ENCODE results near the gene WFDC1.

DNA sequence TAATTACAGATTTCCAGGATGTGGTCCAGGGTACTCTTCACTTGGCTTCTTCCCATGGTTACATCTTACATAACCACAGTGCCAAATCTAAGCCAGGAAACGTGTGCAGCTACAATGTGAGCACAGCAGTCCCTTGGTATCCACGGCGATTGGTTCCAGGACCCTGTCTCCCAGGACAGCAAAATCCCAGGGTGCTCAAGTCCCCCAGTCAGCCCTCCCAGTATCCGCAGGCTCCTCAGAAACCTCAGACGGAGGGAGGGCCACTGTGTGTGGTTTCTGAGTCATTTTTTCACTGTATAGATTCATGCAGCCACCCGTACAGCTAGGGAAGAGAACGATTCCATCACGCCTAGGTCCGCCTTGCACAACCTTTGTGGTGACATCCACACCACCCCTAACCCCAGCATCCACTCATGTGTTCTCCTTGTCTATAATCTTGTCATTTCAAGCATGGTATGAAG, 62.5 kb downstream of the WFDC1 start:
- TF ChIP-seq, protein P1, sequence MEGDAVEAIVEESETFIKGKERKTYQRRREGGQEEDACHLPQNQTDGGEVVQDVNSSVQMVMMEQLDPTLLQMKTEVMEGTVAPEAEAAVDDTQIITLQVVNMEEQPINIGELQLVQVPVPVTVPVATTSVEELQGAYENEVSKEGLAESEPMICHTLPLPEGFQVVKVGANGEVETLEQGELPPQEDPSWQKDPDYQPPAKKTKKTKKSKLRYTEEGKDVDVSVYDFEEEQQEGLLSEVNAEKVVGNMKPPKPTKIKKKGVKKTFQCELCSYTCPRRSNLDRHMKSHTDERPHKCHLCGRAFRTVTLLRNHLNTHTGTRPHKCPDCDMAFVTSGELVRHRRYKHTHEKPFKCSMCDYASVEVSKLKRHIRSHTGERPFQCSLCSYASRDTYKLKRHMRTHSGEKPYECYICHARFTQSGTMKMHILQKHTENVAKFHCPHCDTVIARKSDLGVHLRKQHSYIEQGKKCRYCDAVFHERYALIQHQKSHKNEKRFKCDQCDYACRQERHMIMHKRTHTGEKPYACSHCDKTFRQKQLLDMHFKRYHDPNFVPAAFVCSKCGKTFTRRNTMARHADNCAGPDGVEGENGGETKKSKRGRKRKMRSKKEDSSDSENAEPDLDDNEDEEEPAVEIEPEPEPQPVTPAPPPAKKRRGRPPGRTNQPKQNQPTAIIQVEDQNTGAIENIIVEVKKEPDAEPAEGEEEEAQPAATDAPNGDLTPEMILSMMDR (IDR thresholded peaks at IDR 0.05), result no peak
- no peak for TF ChIP-seq POLR2AphosphoS5 (IDR thresholded peaks at IDR 0.05; ENCODE audit: low read depth, low read length)
- TF ChIP-seq TCF7L2 (IDR thresholded peaks at IDR 0.05; ENCODE audit: low read depth, low read length), result no peak

Data from Panc1 (cell line).